Left renal pelvis (tissue), 4 donors: ENCODE data around the gene DAO. TPM values are rescaled to one million over a fixed set of nuclear protein-coding genes. Genes with fewer than 3 reads are reported as not detected.

Experiments used
- DNase-seq, 4 donors: peaks; one replicate each; pipeline ENCODE4 v3.0.0-alpha.2; 2013; ENCODE audit warnings: low read depth in 4 of 4, low spot score in 3 of 4
- polyA plus RNA-seq, 4 donors: library from polyadenylated mRNA; unstranded; fragments of 120-200 nt; gene quantifications; one replicate each; pipeline ENCODE4 v1.2.1, GENCODE V29; 2013; ENCODE audit not compliant: insufficient read length in 4 of 4

DAO gene
- polyA plus RNA-seq, 4 donors, result 0.33 to 1.1 (median 0.94) TPM

DNA sequence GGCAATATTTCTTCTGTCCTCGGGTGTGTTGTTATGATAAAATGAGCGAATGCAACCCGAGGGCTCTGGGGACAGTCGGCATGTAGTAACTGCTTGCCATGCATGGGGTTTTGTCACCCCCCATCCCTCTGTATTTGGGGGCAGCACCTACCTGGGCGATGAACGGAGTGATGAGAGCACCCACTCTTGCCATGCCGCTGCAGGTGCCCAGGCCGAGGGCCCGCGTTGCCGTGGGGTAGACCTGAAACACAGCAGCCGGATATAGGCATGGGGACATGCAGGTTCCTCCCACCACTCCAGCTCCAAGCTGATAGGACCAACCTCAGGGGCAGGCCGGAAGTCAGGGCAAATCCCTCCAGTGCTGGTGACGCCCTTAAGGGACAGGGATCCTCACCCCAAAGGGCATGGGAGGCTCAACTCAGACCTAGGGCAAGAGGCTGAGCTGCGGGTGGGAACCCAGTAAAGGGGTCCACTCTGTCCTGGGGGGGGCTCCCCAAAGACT is 35.8 kb downstream of the DAO start:
- no peak for DNase-seq

DNA sequence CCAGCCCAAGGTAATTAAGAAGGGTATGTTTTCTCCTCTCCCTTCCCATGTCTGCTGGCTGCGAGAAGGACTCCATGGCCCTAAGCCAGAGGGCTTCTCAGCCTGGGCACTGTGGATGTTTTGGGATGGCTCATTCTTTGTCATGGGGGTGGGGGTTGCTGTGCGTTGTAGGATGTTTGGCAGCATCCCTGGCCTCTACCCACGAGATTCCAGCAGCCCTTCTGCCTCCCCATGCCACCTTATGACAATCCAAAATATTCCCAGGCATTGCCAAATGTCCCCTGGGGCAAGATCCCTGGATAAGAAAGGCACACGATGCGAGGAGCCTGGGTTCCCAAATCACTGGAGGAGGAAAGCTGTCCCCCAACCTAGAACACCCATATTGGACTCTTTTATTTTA is 36.4 kb downstream of the DAO start:
- DNase-seq, result no peak

DNA sequence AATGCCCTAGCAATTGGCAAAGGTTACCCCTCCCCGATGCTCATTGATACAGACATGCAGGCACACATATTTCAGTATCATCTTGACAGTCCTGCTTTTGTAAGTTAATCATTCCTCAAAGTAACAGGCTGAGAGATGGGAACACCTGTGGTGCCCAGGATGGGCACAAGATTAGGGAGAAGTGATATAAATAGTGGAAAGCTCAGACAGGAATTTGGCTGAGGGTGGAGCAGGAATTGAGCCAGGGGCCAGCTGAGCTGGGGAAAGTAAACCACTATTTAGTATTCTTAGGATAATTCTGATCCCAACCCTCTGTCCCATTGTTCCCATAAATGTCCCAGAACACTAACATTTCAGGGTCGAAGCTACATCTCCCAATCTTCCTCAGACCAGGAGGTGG is 38.3 kb downstream of the DAO start:
- DNase-seq, result no peak

DNA sequence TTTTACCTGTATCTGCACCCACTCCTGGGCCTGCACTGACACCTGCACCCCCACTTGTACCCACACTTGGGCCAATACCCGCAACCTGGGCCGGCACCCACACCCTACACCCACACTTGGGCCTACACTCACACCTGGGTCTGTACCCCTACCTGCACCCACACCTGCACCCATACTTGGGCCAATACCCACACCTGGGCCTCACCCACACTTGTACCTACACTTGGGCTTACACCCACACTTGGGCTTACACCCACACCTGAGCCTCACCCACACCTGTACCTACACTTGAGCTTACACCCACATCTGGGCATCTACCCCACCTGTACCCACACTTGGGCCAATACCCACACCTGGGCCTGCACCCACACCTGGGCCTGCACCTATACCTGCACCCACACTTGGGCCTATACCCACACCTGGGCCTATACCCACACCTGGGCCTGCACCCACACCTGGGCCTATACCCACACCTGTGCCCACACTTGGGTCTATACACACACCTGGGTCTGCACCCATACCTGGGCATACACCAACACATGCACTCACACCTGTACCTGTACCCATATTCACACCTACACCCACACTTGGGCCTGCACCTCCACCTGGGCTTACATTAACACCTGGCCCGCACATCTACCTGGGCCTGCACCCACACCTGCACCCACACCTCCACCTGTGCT is 39.2 kb downstream of the DAO start:
- no peak for DNase-seq

DNA sequence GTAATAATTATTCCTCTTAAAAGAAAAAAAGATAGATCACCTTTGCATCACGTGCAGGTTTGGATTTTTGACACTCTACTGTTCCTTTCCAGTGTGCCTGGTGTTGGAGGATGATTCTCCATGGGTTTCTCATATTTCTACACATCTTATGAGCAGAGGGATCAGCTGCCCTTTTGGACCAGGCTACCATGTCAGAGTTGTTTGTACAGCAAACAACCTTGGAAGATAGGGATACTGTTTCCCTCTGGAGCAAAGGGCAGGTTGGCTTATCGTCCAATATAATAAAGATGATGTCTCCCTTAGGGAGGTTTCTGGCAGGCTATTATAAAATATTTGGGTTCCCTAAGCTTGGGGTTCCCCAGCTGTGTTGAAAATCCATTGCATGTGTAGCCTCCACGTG is 42.1 kb downstream of the DAO start:
- no peak for DNase-seq

DNA sequence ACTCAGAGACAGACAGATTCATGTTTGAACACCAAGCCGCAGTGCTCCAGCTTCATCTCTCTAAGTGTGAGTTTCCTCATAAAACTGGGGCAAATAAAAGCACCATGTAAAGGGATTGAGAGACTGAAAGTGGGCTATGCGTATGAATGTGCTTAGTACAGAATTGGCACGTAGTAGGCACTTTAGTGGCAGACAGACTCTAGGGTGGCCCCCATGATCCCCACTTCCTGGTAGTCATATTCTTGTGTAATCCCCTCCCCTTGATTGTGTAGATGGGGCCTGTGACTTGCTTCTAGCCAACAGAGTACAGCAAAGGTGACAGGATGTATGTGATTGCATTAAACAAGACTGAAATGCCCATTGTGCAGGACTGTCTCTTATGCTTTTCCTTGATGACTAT is 43.0 kb downstream of the DAO start:
- DNase-seq, result no peak

DNA sequence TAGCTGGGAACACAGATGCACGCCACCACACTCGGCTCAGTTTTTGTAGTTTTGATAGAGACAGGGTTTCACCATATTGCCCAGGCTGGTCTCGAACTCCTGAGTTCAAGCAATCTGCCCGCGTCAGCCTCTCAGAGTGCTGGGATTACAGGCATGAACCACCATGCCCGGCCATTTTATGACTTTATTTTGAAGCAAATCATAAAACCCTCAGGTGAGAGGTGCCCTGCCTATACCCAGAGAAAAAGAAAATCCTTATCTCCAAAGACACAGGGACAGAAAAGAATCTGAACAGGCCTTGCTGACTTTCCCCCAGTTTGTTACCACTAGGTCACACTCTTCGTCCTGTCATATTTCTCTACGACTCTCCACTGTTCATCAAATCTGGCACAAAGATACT is 48.8 kb downstream of the DAO start:
- DNase-seq, result no peak

DNA sequence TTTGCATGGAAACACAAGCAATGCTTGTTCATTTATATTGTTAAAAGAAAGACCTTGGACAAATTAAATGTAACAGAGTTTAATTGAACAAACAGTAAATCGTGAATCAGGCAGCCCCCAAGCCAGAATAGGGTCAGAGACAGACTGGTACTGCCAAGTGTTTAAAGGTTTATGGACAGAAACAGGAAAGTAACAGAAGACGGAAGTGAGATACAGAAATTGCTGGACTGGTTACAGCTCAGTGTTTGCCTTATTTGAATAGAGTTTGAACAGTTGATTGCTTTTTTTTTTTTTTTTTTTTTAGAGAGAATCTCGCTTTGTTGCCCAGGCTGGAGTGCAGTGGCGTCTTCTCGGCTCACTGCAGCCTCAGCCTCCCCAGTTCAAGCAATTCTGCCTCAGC is 50.3 kb downstream of the DAO start:
- no peak for DNase-seq

DNA sequence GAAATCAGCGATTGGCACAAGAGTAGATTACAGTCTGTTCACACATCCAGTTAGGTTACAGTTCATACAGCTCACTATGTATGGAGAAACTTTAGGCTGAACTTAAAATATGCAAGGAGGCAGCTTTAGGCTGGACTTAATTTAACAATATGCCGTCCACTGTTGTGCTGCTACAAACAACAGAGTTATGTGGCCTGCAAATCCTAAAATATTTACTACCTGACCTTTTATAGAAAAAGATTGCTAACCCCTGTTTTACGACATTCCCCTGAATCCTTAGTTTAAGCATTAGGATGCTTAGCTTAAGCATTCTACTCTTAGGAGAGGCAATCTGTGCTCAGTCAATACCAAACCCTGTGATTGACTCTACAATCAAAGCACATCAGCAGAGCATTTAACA is 50.9 kb downstream of the DAO start:
- DNase-seq, result no peak

DNA sequence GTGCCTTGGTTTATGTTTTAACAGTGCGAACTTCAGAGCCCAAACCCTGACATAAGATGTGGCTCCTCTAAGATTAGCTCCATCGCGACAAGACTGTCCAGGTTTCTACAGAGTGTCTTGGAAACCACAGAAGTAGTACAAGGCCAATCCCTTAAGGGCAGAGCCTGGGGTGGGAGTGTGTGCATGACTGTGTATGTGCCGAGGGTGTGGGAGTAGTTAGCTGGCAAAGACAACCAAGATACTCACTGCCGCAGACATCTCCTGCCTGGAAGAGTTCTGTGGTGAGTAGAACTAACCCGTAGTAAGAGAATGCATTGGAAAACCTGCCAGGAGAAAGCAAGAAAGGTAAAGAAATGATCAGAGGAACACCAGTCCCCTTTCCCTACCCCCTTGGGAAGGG is 54.1 kb downstream of the DAO start:
- no peak for DNase-seq

DNA sequence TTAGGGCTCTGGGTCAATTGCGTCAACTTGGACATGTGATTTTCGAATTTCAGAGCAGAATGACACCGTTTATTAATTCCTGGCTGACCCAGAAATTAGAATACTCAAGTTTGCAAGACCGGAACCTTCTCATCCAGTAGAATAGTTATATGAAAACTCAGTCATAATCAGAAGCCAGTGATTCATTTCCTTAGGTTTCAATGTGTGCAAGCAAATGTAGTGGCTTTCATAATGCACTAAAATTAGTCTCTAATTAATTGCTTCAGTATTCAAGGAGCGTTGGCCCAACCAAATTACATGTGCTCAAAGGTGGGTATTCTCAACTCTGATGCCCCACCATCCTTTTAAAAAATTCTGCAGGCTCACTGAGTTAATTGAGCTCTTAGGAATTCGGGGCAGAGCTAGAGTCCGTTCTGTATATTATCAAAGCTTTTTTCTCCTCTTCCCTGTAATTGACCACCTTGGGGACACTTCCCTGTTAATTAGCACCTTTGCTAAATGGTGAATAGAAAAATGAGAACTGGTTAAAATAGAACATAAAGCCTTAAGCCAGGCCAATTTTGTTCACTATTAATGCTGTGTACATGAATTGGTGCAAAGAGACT is 55.4 kb downstream of the DAO start:
- no peak for DNase-seq

DNA sequence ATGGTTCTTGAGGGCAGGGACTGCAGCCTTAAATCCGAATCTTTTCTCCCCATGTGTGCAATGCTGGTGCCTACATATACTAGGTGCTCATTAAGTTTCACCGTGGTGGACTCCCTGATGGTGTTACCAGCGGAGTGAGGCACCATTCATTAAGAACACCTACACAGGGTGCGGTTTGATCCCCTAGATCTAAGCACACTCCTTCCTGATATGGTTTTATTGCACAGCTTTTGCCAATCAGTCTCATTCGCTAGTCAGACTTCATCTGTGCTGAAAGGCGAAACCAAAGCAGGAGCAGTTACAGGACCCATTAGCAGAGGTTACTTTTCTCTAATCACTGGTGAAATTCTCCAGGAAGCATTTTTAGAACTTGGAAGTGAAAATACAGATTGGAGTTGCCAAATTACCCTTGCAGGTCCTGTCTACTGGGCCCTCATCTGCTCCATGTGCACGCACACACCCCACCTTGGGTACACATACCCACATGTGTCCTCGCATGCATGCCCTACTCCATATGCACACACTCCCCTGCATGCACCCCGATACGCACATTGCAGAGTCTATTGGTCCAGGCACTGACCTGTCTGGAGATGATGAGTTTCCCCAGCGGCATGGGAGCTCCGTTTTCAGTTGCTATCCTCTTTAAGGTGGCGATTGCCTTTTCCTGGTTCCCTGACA is 58.5 kb downstream of the DAO start:
- no peak for DNase-seq

DNA sequence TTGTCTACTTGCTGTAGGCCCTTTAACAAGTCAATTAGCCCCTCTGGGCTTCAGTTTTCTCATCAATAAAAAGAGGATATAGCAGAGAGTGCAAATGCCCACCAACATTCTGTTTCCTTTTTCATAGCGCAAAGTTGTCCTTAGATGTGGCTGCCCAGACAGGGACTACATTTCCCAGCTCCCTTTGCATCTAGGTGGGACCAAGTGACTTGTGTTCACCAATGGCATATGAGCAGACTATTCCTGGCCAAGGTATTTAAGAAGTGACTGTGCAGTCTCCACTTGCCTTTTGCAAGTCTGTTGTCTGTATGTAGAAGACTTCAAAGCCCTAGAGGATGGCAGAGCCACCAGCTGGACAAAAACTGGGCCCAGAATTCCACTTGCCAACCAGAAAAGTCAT is 59.7 kb downstream of the DAO start:
- no peak for DNase-seq

DNA sequence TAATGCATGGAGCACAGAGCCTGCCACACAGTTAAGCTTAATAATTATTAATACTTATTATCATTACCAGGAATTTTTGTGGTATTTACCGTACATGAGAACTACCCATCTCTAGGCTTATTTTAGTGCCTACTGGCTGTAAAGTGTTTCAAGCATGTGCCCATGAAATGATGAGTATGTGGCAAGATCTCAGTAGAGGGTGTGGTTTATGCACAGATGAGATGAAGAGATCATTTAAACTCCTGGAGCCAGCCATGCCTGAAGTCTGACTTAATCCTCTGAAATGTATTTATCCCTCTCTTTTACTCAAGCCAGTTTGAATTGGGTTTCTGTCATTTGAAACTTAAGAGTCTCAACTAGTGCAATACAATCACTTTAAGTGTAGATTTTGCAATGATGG is 60.2 kb downstream of the DAO start:
- no peak for DNase-seq

DNA sequence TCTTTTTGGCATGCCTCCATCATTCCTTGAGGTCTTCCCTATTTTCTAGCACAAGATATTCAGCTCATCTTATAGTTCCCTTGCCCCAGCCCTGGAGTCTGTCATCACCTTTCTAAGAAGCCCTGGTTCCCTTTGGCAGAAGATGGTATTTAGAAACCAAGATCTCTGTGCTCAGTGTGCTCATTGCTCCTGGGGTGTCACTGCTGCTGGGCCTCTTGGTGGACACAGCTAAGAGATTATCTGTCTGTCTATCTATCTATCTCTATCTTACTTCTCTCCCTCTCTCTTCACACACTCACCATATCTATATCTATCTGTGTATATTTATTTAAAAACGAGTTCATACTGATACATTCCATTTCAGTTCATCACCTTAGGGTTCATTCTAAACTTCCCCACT is 67.2 kb downstream of the DAO start:
- DNase-seq, result no peak

DNA sequence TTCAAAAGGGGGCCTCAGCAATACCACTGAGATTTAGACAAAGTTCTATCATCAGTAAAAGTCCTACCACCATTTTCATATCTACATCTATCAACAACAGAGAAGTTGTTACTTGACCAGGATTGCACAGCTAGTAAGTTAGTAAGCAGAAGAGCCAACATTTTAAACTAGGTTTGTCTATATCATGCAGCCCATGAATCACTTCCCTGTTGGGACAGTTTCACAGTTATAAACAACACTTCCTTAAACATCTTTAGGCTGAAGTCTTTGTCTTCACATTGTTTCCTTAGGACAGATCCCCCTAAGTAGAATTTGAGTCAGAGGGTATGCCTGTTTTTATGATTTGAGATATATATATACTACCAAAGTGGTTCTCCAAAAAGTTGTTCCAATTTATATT is 68.5 kb downstream of the DAO start:
- DNase-seq, result no peak

DNA sequence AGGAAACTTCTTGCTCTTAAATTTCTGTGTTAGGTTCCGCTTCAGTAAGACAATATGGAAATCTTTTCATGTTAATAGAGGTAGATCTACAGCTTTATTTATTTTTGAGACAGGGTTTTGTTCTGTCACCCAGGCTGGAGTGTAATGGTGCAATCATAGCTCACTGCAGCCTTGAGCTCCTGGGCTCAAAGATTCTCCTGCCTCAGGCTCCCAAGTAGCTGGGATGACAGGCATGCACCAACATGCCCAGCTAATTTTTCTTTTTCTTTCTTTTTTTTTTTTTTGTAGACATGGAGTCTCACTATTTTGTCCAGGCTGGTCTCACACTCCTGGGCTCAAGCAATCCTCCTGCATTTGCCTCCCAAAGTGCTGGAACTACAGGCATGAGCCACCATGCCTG is 70.1 kb downstream of the DAO start:
- no peak for DNase-seq

Other genes starting within 250 kb of the DAO start
- 1 to 10 TPM; 2.2 to 4.7 (median 2.3) TPM for gene SELPLG, start 246.2 kb upstream of the DAO start, polyA plus RNA-seq
- 10 to 100 TPM; 54.6 to 73.5 (median 65.8) TPM for gene CORO1C, start 148.6 kb upstream of the DAO start, polyA plus RNA-seq
- 10 to 100 TPM; 18.0 to 25.7 (median 22.2) TPM for gene SSH1, start 22.5 kb upstream of the DAO start, polyA plus RNA-seq
- under 1 TPM; 0.06 to 0.19 (median 0.14) TPM for gene SVOP, start 141.0 kb downstream of the DAO start, polyA plus RNA-seq
- gene USP30, start 172.5 kb downstream of the DAO start, polyA plus RNA-seq, result 10 to 100 TPM; 24.1 to 26.9 (median 25.8) TPM
- 10 to 100 TPM; 27.5 to 32.6 (median 30.0) TPM for gene ALKBH2, start 213.4 kb downstream of the DAO start, polyA plus RNA-seq
- gene UNG, start 217.5 kb downstream of the DAO start, polyA plus RNA-seq, result 10 to 100 TPM; 37.2 to 67.9 (median 65.6) TPM
- 10 to 100 TPM; 13.5 to 23.2 (median 18.4) TPM for gene ACACB, start 236.5 kb downstream of the DAO start, polyA plus RNA-seq